SU-DHL-6 (cell line): ENCODE data around the gene CGB1.
"Not testable (repeated sequence)": the region's sequence is repeated elsewhere in the genome, so short reads cannot be mapped to it uniquely, and the experiment has no call there.

ENCODE experiments used
- H2AFZ ChIP-seq: fragments of 200-600 bp; sonication (generic); 2 replicates; pipeline ENCODE4 v1.6.1; 2014; ENCODE audit warnings: low read depth, mild to moderate bottlenecking, moderate library complexity, mixed read lengths, antibody characterized with exemption, low read length; ENCODE audit not compliant: severe bottlenecking
- H3F3A ChIP-seq: fragments of 200-600 bp; shearing (Covaris generic); 2 replicates; pipeline ENCODE4 v1.6.0; 2016; ENCODE audit warnings: antibody characterized with exemption, mild to moderate bottlenecking; ENCODE audit not compliant: insufficient read depth
- H3K27ac ChIP-seq: fragments of 200-600 bp; sonication (generic); 2 replicates; pipeline ENCODE4 v1.5.1; 2016; ENCODE audit warnings: low read depth, mild to moderate bottlenecking, low read length, moderate library complexity, mixed read lengths
- H3K27me3 ChIP-seq: fragments of 200-600 bp; sonication (generic), shearing (Covaris generic); 2 replicates; pipeline ENCODE4 v1.6.0; 2014; ENCODE audit warnings: mild to moderate bottlenecking, low read length
- H3K36me3 ChIP-seq: fragments of 200-600 bp; sonication (generic); 2 replicates; pipeline ENCODE4 v1.6.1; 2014; ENCODE audit warnings: mild to moderate bottlenecking, low read length, mixed read lengths
- H3K4me2 ChIP-seq: fragments of 300-600, 200-600 bp; shearing (Covaris generic), sonication (generic); 2 replicates; pipeline ENCODE4 v1.6.0; 2014; ENCODE audit warnings: low read length, low read depth, mild to moderate bottlenecking; ENCODE audit not compliant: poor library complexity, severe bottlenecking
- H3K4me3 ChIP-seq: fragments of 200-600 bp; sonication (generic); 2 replicates; pipeline ENCODE4 v1.5.1; 2014; ENCODE audit warnings: antibody characterized with exemption, low read length, mild to moderate bottlenecking, mixed read lengths; ENCODE audit not compliant: insufficient read depth, poor library complexity, severe bottlenecking
- H3K79me2 ChIP-seq: fragments of 200-600 bp; sonication (generic); 2 replicates; pipeline ENCODE4 v1.6.1; 2014; ENCODE audit warnings: mild to moderate bottlenecking, low read length, moderate library complexity; ENCODE audit not compliant: insufficient read depth
- H3K9ac ChIP-seq: fragments of 200-600 bp; sonication (generic); 2 replicates; pipeline ENCODE4 v1.7.0; 2014; ENCODE audit warnings: mild to moderate bottlenecking, low read length
- H3K9me2 ChIP-seq: fragments of 200-600 bp; sonication (generic); replicated peaks from 2 replicates; pipeline ENCODE4 v1.6.1; 2014; ENCODE audit warnings: low read length; ENCODE audit not compliant: insufficient read depth
- H3K9me3 ChIP-seq: fragments of 200-600 bp; sonication (generic); 2 replicates; pipeline ENCODE4 v1.6.1; 2014; ENCODE audit warnings: low read length, mixed read lengths; ENCODE audit not compliant: insufficient read depth
- H4K20me1 ChIP-seq: fragments of 200-600 bp; sonication (generic); 2 replicates; pipeline ENCODE4 v1.6.1; 2014; ENCODE audit warnings: low read depth, mild to moderate bottlenecking, antibody characterized with exemption, low read length, moderate library complexity, mixed read lengths
- CTCF ChIP-seq: fragments of 200-600 bp; sonication (generic); IDR thresholded peaks from one replicate; pipeline ENCODE4 v1.5.1; 2017; ENCODE audit warnings: antibody characterized with exemption, mild to moderate bottlenecking, low read length, moderate library complexity; ENCODE audit not compliant: insufficient read depth, poor library complexity, severe bottlenecking
- EZH2phosphoT487 ChIP-seq: fragments of 200-600 bp; sonication (generic), shearing (Covaris generic); conservative IDR thresholded peaks from 2 replicates; pipeline ENCODE4 v1.6.1; 2018; ENCODE audit warnings: mild to moderate bottlenecking, antibody characterized with exemption, low read length, moderate library complexity, mixed read lengths

Gene CGB1

GRCh38 chr19:49080392-49080791, 43.7 kb upstream of the CGB1 start:
- no peaks in the 10 kb centered on the region for H4K20me1 ChIP-seq
- H3F3A ChIP-seq, result no peaks in the 10 kb centered on the region
- TF ChIP-seq CTCF (no peak), EZH2phosphoT487 (no peak)
- no peak overlapping the region for H3K27ac ChIP-seq
- no peaks in the 10 kb centered on the region for H3K9me3 ChIP-seq
- H3K9ac ChIP-seq, result no peak overlapping the region
- no peaks in the 10 kb centered on the region for H3K27me3 ChIP-seq
- H3K79me2 ChIP-seq, result peaks cover 1% of the 10 kb centered on the region
- H3K4me3 ChIP-seq, result no peak overlapping the region
- no peaks in the 10 kb centered on the region for H3K36me3 ChIP-seq
- no peak overlapping the region for H3K4me2 ChIP-seq
- H3K9me2 ChIP-seq, result no peaks in the 10 kb centered on the region
- H2AFZ ChIP-seq, result no peak overlapping the region

- not testable (repeated sequence) for H3K36me3 ChIP-seq, H3K9me2 ChIP-seq, H3K4me2 ChIP-seq, H3K4me3 ChIP-seq, H4K20me1 ChIP-seq, H2AFZ ChIP-seq, H3F3A ChIP-seq, H3K9me3 ChIP-seq, H3K27me3 ChIP-seq, H3K9ac ChIP-seq, H3K79me2 ChIP-seq, H3K27ac ChIP-seq
Observed at GRCh38 chr19:49074869-49075268, 38.2 kb upstream of the CGB1 start.

- H3K4me3 ChIP-seq, result no peak overlapping the region
- no peak overlapping the region for H3K9ac ChIP-seq
- TF ChIP-seq EZH2phosphoT487, result no peak
- no peak for TF ChIP-seq CTCF
- no peaks in the 10 kb centered on the region for H4K20me1 ChIP-seq
- no peak overlapping the region for H3K4me2 ChIP-seq
- H3K9me2 ChIP-seq, result no peaks in the 10 kb centered on the region
- H2AFZ ChIP-seq, result no peak overlapping the region
- H3F3A ChIP-seq, result no peaks in the 10 kb centered on the region
- no peaks in the 10 kb centered on the region for H3K79me2 ChIP-seq
- no peak overlapping the region for H3K27ac ChIP-seq
- no peaks in the 10 kb centered on the region for H3K9me3 ChIP-seq
- H3K36me3 ChIP-seq, result no peaks in the 10 kb centered on the region
- no peaks in the 10 kb centered on the region for H3K27me3 ChIP-seq
Observed at GRCh38 chr19:49073514-49074378, 37.1 kb upstream of the CGB1 start.

- Histone ChIP-seq H4K20me1 (no peaks in the 10 kb centered on the region), H3K79me2 (no peaks in the 10 kb centered on the region), H3K27me3 (no peaks in the 10 kb centered on the region), H3K9ac (no peak overlapping the region), H3K9me3 (no peaks in the 10 kb centered on the region), H3F3A (no peaks in the 10 kb centered on the region), H3K4me2 (no peak overlapping the region), H2AFZ (no peak overlapping the region), H3K9me2 (no peaks in the 10 kb centered on the region), H3K36me3 (no peaks in the 10 kb centered on the region), H3K27ac (no peak overlapping the region), H3K4me3 (no peak overlapping the region)
- no peak for TF ChIP-seq EZH2phosphoT487
Observed at GRCh38 chr19:49071860-49072547, 35.3 kb upstream of the CGB1 start.
